ENCODE data around the gene MPO.

DNA sequence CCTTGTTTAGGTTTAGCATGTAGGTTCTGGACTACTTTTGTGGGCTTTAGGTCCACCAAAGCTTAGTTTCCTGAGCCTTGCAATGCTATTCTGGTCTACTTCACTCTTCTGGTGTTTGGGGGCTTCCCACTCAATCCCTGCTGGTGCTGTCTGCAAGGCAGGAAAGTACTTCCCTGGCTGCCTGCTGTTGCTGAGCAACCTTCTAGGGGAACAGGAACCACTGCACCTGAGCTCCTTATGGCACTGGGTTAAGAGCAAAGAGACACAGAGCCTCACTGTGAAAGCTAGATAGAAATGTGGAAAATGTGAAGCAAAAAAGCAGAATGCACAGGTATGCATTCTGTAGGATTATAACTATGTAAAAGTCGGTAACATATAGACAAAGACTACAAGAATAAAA, 17.0 kb downstream of the MPO start:
- TF ChIP-seq, protein P1, sequence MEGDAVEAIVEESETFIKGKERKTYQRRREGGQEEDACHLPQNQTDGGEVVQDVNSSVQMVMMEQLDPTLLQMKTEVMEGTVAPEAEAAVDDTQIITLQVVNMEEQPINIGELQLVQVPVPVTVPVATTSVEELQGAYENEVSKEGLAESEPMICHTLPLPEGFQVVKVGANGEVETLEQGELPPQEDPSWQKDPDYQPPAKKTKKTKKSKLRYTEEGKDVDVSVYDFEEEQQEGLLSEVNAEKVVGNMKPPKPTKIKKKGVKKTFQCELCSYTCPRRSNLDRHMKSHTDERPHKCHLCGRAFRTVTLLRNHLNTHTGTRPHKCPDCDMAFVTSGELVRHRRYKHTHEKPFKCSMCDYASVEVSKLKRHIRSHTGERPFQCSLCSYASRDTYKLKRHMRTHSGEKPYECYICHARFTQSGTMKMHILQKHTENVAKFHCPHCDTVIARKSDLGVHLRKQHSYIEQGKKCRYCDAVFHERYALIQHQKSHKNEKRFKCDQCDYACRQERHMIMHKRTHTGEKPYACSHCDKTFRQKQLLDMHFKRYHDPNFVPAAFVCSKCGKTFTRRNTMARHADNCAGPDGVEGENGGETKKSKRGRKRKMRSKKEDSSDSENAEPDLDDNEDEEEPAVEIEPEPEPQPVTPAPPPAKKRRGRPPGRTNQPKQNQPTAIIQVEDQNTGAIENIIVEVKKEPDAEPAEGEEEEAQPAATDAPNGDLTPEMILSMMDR (IDR thresholded peaks at IDR 0.05), result no peak
- no peak for TF ChIP-seq ESRRA (IDR thresholded peaks at IDR 0.05; ENCODE audit: borderline replicate concordance, low read length)

All from A549 (cell line).